K562 (cell line): Measurements from ENCODE around the gene DEPP1. TPM values are rescaled to one million over a fixed set of nuclear protein-coding genes. Genes with fewer than 3 reads are reported as not detected.

Experiments used
- ATAC-seq: fragments of 200-7000 bp; cut with Tn5 transposase; 3 replicates; pipeline ENCODE4 v1.9.1; 2020; ENCODE audit warnings: moderate library complexity
- BruUV-seq: library from RNA; stranded (reverse); fragments of 400-500 nt; replicated peaks from 2 replicates; lab custom pipeline; 2021; lab: Mats Ljungman, UMichigan
- CTCF ChIA-PET: fragments of 300-600 bp; formaldehyde crosslinking; extraction: SDS; loops from one replicate; lab custom pipeline; 2021; ENCODE audit warnings: low intra/inter-chr PET ratio; lab: Yijun Ruan, JAX
- POLR2A ChIA-PET: fragments of 300-600, 350-650 bp; sonication (Branson Sonifier 250); formaldehyde crosslinking; extraction: SDS; loops from one replicate; lab custom pipeline; 2021; ENCODE audit warnings: antibody characterized with exemption, inconsistent platforms; lab: Yijun Ruan, JAX
- DNase-seq, 4 experiments: peaks; one replicate each; pipeline versions ENCODE4 v3.0.0 to v3.0.0-alpha.2; 2011 to 2018; ENCODE audit warnings: low spot score in 3 of 4, mixed read lengths in 3 of 4; ENCODE audit errors: extremely low read depth in 1 of 4
- FAIRE-seq: peaks from 2 replicates; lab custom pipeline; 2011; peaks lifted over from hg19 to GRCh38; lab: Jason Lieb, UNC
- H2AFZ ChIP-seq: 2 replicates; pipeline ENCODE4 v1.6.0; 2011; ENCODE audit warnings: low read depth, low read length, control low read depth, inconsistent platforms
- H3K27ac ChIP-seq: fragments of 200-600 bp; 3 replicates; pipeline ENCODE4 v1.8.0; 2011; ENCODE audit warnings: low read depth, mild to moderate bottlenecking, control low read depth, inconsistent platforms, low read length, moderate library complexity, mixed read lengths; ENCODE audit errors: extremely low read depth
- H3K27me3 ChIP-seq, 2 experiments: fragments of 300-600 bp in 1 of 2; 2 replicates in 1 of 2; 3 replicates in 1 of 2; pipeline versions ENCODE4 v1.6.0 to v1.8.0; 2011; ENCODE audit warnings: inconsistent platforms in 2 of 2, low read length in 2 of 2, mild to moderate bottlenecking in 1 of 2, mixed read lengths in 1 of 2, moderate library complexity in 1 of 2; ENCODE audit not compliant: control insufficient read depth in 2 of 2, insufficient read depth in 2 of 2
- H3K36me3 ChIP-seq: fragments of 300-600 bp; 3 replicates; pipeline ENCODE4 v1.8.0; 2011; ENCODE audit warnings: mild to moderate bottlenecking, low read length, inconsistent platforms; ENCODE audit not compliant: control insufficient read depth, insufficient read depth
- H3K4me1 ChIP-seq, 2 experiments: fragments of 200-600 bp in 1 of 2; replicated peaks in 1 of 2; 2 replicates in 1 of 2; 3 replicates in 1 of 2; pipeline versions ENCODE4 v1.5.1 to v1.8.0; 2011; ENCODE audit warnings: inconsistent platforms in 2 of 2, low read length in 2 of 2, mild to moderate bottlenecking in 1 of 2, mixed read lengths in 1 of 2, moderate library complexity in 1 of 2; ENCODE audit not compliant: control insufficient read depth in 2 of 2, insufficient read depth in 2 of 2
- H3K4me2 ChIP-seq: 2 replicates; pipeline ENCODE4 v1.6.1; 2011; ENCODE audit warnings: low read length, control low read depth, inconsistent platforms, mixed read lengths; ENCODE audit not compliant: insufficient read depth
- H3K4me3 ChIP-seq: fragments of 200-600 bp; sonication (generic), shearing (Covaris generic); 2 replicates; pipeline ENCODE4 v1.5.1; 2016; ENCODE audit warnings: control low read depth, inconsistent platforms
- H3K79me2 ChIP-seq: fragments of 200-600 bp; 3 replicates; pipeline ENCODE4 v1.8.0; 2011; ENCODE audit warnings: low read length, inconsistent platforms; ENCODE audit not compliant: control insufficient read depth, insufficient read depth
- H3K9ac ChIP-seq, 2 experiments: 2 replicates each; pipeline versions ENCODE4 v1.6.0 to v1.6.1; 2011; ENCODE audit warnings: low read depth in 2 of 2, low read length in 2 of 2, control low read depth in 1 of 2, inconsistent platforms in 1 of 2, mild to moderate bottlenecking in 1 of 2, mixed read lengths in 1 of 2; ENCODE audit not compliant: insufficient read depth in 1 of 2
- H3K9me1 ChIP-seq: one replicate; pipeline ENCODE4 v1.6.0; 2011; ENCODE audit warnings: inconsistent platforms, mild to moderate bottlenecking, low read length, moderate library complexity; ENCODE audit not compliant: control insufficient read depth, insufficient read depth
- H3K9me3 ChIP-seq: replicated peaks from 2 replicates; pipeline ENCODE4 v1.5.1; 2011; ENCODE audit warnings: low read depth, low read length, inconsistent platforms; ENCODE audit not compliant: control insufficient read depth, insufficient read depth
- H4K20me1 ChIP-seq: replicated peaks from 2 replicates; pipeline ENCODE4 v1.6.1; 2011; ENCODE audit warnings: low read length, inconsistent platforms, mixed read lengths; ENCODE audit not compliant: control insufficient read depth, insufficient read depth
- BACH1 ChIP-seq: fragments of 200-800 bp; sonication (Bioruptor generic); IDR thresholded peaks from 2 replicates; pipeline ENCODE4 v1.6.1; 2016; ENCODE audit warnings: missing genetic modification characterization, missing compliant biosample characterization
- CHD1 ChIP-seq: fragments of 200-600 bp; sonication (generic); IDR thresholded peaks from one replicate; pipeline ENCODE4 v1.6.1; 2012; ENCODE audit warnings: mild to moderate bottlenecking, moderate library complexity, low read length, inconsistent platforms
- CREM ChIP-seq: IDR thresholded peaks from 2 replicates; pipeline ENCODE4 v1.6.1; 2014; ENCODE audit warnings: antibody characterized with exemption, low read depth
- E2F4 ChIP-seq: sonication (generic); formaldehyde crosslinking; IDR thresholded peaks from 2 replicates; pipeline ENCODE4 v1.8.0; 2022; ENCODE audit warnings: mild to moderate bottlenecking, low read depth, missing genetic modification reagents
- E2F6 ChIP-seq, 2 experiments: IDR thresholded peaks; 2 replicates each; pipeline ENCODE4 v1.6.1; 2011; ENCODE audit warnings: borderline replicate concordance in 1 of 2, control low read depth in 1 of 2, low read depth in 1 of 2, low read length in 1 of 2, mild to moderate bottlenecking in 1 of 2, mixed read lengths in 1 of 2, moderate library complexity in 1 of 2; ENCODE audit not compliant: insufficient read depth in 1 of 2, insufficient read length in 1 of 2, poor library complexity in 1 of 2, severe bottlenecking in 1 of 2; ENCODE audit errors: extremely low read depth in 1 of 2
- MAFF ChIP-seq: IDR thresholded peaks from 2 replicates; pipeline ENCODE4 v1.6.1; 2012; ENCODE audit warnings: low read length, improper control_type of control experiment
- MYC ChIP-seq, 2 experiments: fragments of 250-450 bp in 1 of 2; sonication (Bioruptor Pico) in 1 of 2; IDR thresholded peaks; 2 replicates each; pipeline versions ENCODE4 v1.5.1 to v1.6.1; 2012 to 2021; ENCODE audit warnings: low read depth in 2 of 2, borderline replicate concordance in 1 of 2, improper control_type of control experiment in 1 of 2, low read length in 1 of 2, mild to moderate bottlenecking in 1 of 2, moderate library complexity in 1 of 2
- RBM17 ChIP-seq: fragments of 200-400 bp; formaldehyde crosslinking; IDR thresholded peaks from 2 replicates; pipeline ENCODE4 v1.6.1; 2017; ENCODE audit warnings: low read depth, mild to moderate bottlenecking, low read length, borderline replicate concordance
- RFX5 ChIP-seq: IDR thresholded peaks from 2 replicates; pipeline ENCODE4 v1.6.1; 2011; ENCODE audit warnings: low read depth, mild to moderate bottlenecking, improper control_type of control experiment, low read length
- THAP12 ChIP-seq: fragments of 250-450 bp; sonication (Bioruptor Pico); IDR thresholded peaks from 2 replicates; pipeline ENCODE4 v1.9.0; 2021; ENCODE audit warnings: mild to moderate bottlenecking, inconsistent platforms
- WHSC1 ChIP-seq: IDR thresholded peaks from one replicate; pipeline ENCODE4 v1.6.1; 2012; ENCODE audit warnings: low read length, control low read depth, inconsistent platforms
- ZBTB34 ChIP-seq: fragments of 250-450 bp; sonication (Bioruptor Pico); IDR thresholded peaks from 2 replicates; pipeline ENCODE4 v1.8.0; 2021; ENCODE audit warnings: mild to moderate bottlenecking, moderate library complexity
- ZFP91 ChIP-seq: sonication (generic); formaldehyde crosslinking; IDR thresholded peaks from 2 replicates; pipeline ENCODE4 v1.8.0; 2022; ENCODE audit warnings: mild to moderate bottlenecking, missing genetic modification reagents
- WGBS: fragments of 100-300 bp; shearing (Covaris generic); methylation state at CpG from one replicate; pipeline ENCODE4 v1.1.6; 2016; ENCODE audit warnings: low coverage, mixed read lengths; ENCODE audit not compliant: insufficient coverage; ENCODE audit errors: missing lambda C conversion rate; 5-methylcytosine and 5-hydroxymethylcytosine counted together
- in situ Hi-C: fragments of 300-500 bp; cut with MboI; formaldehyde crosslinking; loops from 4 replicates; pipeline ENCODE4 v1.15.0; 2018; ENCODE audit warnings: inconsistent platforms, mixed read lengths
- intact Hi-C: fragments of 100-400 bp; cut with micrococcal nuclease; formaldehyde crosslinking; loops from 2 replicates; pipeline ENCODE4 v1.14.2; 2022
- polyA plus RNA-seq, 8 experiments: library from polyadenylated mRNA; depleted of rRNA in 4 of 8; stranded (reverse) in 5 of 8; unstranded in 3 of 8; fragments of >200 nt; fragmentation: Nextera tagmentation in 2 of 8; fragmentation: Illumina TruSeq in 1 of 8; extraction: Ambion mirVana in 2 of 8; extraction: Trizol in 1 of 8; gene quantifications; 2 replicates each; pipeline versions ENCODE4 v1.2.1 to v1.2.3, GENCODE V29; 2011 to 2014; ENCODE audit warnings: inconsistent platforms in 1 of 8, missing spikeins in 1 of 8
- total RNA-seq, 7 experiments: library from RNA; depleted of rRNA in 6 of 7; stranded (reverse); fragments of >200 nt in 6 of 7; fragmentation: Illumina TruSeq in 2 of 7; extraction: Trizol in 2 of 7; gene quantifications; 2 replicates each; pipeline versions ENCODE4 v1.2.1 to v1.2.3, GENCODE V29; 2011 to 2021; ENCODE audit warnings: low replicate concordance in 1 of 7

Gene DEPP1
- total and polyA plus RNA-seq, 9 of the 15 experiments (the other 6 are each of a cell fraction or from before 2014, with no cell fraction given), result 0.04 to 0.54 (median 0.20) TPM; not detected in 1

- Histone ChIP-seq H3K4me1 (no peaks in the 10 kb centered on the region), H3K4me3 (no peak overlapping the region), H4K20me1 (0 out of 2 replicates have a peak, but pooled peaks cover under 1% of the 10 kb centered on the region), H3K4me2 (no peak overlapping the region), H3K36me3 (no peaks in the 10 kb centered on the region), H3K9me3 (no peaks in the 10 kb centered on the region), H3K79me2 (no peaks in the 10 kb centered on the region), H3K9ac (no peak overlapping the region), H3K27me3 (peaks cover 4 to 32% of the 10 kb centered on the region in 2 experiments; a peak in 4 of 5 replicates), H3K27ac (no peak overlapping the region), H2AFZ (peak overlapping the region; percentile 9), H3K9me1 (no peaks in the 10 kb centered on the region)
- 34% methylated on average over 7 of the region's 7 CpGs for WGBS
- ChIA-PET POLR2A (interaction anchor here (0.6 kb wide), 1 partner anchor 26 kb away, joined by 3 read pairs; no protein-coding TSS in a partner anchor), CTCF (no interaction called here)
- intact Hi-C loops, result no loop called here
- in situ Hi-C loops, result no loop called here
- ATAC-seq (no peak; the same call in 2 of the 3 replicates), FAIRE-seq (no peak), DNase-seq (no peak)
- BruUV-seq, result no TSS peak
- TF ChIP-seq THAP12 (CRISPR knock-in tag) (no peak), E2F4 (CRISPR knock-in tag) (no peak), ZFP91 (CRISPR knock-in tag) (no peak), MAFF (peak; percentile 83), CREM (no peak), CHD1 (no peak), E2F6 (IDR thresholded peaks at IDR 0.05; ENCODE audit: borderline replicate concordance in 1 of 2, extremely low read depth in 1 of 2, insufficient read depth in 1 of 2, insufficient read length in 1 of 2, low read depth in 1 of 2, low read length in 1 of 2, poor library complexity in 1 of 2, severe bottlenecking in 1 of 2) (no peak), WHSC1 (no peak), RFX5 (no peak), ZBTB34 (CRISPR knock-in tag) (no peak), BACH1 (tag) (peak; percentile 74; the same call in 1 of the 2 replicates), MYC (IDR thresholded peaks at IDR 0.05; ENCODE audit: low read depth, low read length) (no peak), MYC (CRISPR knock-in tag; IDR thresholded peaks at IDR 0.05; ENCODE audit: borderline replicate concordance, low read depth) (no peak), RBM17 (no peak)
Measured at GRCh38 chr10:44938956-44939355, 39.7 kb downstream of the DEPP1 start.
